ENCODE data around the gene FRYL.

FRYL gene

GRCh38 chr4:48449151-48449550, 330.9 kb downstream of the FRYL start:
- DNase-seq (ENCODE audit: low read depth in 2 of 2, low spot score in 1 of 2) = no peak
